Measurements from ENCODE around the gene CDK6.

Gene CDK6

GRCh38 chr7:92670204-92670851 lies 166.0 kb downstream of the CDK6 start:
- DNase-seq, result no peak

GRCh38 chr7:92669616-92670165 lies 166.7 kb downstream of the CDK6 start:
- DNase-seq, result no peak

DNA sequence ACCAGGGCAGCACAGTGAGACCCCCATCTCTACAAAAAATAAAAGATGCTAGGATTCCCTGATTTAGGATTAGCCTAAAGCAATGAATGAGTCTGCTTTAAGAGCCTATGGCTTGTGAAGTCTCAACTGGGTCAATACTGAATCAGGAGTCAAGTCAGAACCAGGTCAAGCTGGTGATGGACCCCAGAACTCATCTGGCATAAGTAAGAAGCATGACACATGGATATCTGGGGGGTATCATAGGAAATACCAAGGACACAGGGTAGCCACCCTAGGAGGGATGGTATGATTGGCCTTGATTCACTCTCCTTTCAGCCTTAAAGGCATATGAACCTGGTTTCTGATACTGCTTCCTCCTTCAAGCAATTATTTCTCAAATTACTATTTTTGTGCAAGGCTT lies 167.8 kb downstream of the CDK6 start:
- no peak for DNase-seq

GRCh38 chr7:92667816-92668535 lies 168.4 kb downstream of the CDK6 start:
- no peak for DNase-seq

GRCh38 chr7:92665926-92666325 lies 170.4 kb downstream of the CDK6 start:
- no peak for DNase-seq

- DNase-seq, result no peak
Measured at GRCh38 chr7:92661651-92662050, 174.7 kb downstream of the CDK6 start.

GRCh38 chr7:92658671-92659070 lies 177.7 kb downstream of the CDK6 start:
- no peak for DNase-seq

GRCh38 chr7:92657391-92657790 lies 179.0 kb downstream of the CDK6 start:
- DNase-seq, result no peak

- no peak for DNase-seq
Measured at GRCh38 chr7:92656121-92656520, 180.3 kb downstream of the CDK6 start.

- DNase-seq, result no peak
Measured at GRCh38 chr7:92655346-92655884, 181.0 kb downstream of the CDK6 start.

GRCh38 chr7:92653136-92653535 lies 183.2 kb downstream of the CDK6 start:
- no peak for DNase-seq

DNA sequence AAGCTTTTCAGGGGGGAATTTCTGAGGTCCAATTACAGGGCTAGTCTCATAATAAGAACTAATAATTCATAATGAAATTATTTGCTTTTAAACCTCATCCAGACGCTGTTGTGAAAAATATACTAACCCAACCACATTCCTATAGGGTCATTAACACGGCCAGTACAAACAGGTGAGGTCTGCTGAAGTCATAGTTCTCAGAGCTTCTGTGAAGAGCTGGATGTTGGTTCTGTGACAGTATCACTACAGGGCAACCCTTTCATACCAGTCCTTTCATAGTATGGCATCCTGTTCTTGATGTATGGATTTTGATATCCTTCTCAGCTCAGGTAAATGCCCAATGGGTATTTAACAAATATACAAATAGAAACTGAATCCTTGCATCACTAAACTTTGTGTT lies 183.8 kb downstream of the CDK6 start:
- no peak for DNase-seq

GRCh38 chr7:92650391-92650790 lies 186.0 kb downstream of the CDK6 start:
- no peak for DNase-seq

GRCh38 chr7:92648067-92648466 lies 188.3 kb downstream of the CDK6 start:
- no peak for DNase-seq

DNA sequence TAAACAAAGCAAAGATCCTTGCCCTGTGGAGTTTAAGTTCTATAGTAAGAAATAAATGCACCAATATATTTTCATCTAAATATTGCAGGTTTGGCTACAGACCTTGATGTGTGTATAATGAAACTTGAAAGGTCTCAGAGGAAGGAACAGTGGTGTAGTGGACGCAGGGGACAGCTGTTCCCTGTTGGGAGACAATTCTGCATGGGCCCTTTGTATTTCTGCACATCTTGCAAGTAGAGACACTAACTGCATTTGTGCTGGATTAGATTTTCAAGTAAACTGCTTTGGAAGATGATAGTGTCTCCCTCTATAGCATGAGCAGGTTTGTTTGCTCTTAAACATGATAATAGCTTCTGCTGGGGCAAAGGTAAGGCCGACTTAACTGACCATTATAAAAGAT lies 188.7 kb downstream of the CDK6 start:
- no peak for DNase-seq

DNA sequence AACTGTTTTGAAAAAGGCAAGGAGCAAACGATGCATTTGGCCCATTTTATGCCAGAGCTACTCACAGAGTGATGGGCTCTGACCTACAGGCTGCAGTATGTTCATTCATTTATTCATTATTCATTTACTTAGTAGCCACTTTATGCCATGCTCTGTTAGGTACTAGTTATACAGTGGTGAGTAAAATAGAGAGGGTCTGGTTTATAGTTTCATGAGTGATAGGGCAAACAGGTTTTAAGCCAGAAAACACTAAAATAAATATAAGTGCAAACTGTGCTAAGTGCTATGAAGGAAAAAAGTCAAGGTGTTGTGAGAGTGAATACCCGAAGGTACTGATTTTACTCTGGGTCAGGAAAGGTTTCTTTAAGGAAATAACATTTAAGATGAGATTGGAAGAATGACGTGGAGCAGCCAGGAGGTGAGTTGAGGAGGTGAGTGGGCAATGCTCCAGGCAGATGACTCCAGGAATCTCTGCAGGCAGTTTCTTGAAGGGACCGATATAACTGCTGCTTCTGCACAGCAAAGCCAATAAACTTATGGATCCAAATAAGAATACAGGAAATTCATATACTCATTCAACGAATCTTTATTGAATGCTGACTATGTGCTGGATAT lies 189.3 kb downstream of the CDK6 start:
- no peak for DNase-seq

GRCh38 chr7:92645114-92646061 lies 191.0 kb downstream of the CDK6 start:
- no peak for DNase-seq

DNA sequence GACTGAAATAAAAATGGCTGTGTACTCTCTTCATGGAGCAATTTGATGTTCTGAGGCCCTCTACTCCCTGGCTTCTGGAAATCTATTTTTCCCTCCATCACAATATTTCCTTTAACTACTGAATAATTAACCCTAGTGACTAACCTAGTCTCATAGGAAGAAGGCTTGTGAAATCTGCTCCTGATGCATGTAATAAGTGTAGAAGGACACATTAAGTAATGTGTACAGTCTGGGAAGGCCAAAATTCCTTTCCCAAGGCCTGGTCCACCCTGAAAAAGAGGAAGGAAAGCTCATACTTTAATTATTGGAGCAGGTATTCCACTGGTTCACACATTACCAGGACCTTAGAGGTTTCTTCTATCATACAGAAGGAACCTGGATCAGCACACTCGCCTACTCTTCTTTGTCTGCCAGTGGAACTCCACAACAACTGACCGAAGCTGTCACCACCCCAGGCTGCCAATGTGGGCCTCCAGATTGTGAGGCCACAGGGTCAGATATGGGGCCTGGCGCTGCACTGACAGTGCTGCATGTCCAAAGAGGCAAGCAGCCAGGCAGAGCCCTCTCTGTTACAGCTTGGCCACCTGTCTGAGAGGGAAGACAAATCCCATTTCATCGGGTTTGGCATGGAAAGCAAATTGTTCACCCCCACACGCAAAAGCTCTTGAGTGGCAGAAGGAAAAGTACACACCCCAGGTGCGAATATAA lies 191.8 kb downstream of the CDK6 start:
- DNase-seq, result no peak

DNA sequence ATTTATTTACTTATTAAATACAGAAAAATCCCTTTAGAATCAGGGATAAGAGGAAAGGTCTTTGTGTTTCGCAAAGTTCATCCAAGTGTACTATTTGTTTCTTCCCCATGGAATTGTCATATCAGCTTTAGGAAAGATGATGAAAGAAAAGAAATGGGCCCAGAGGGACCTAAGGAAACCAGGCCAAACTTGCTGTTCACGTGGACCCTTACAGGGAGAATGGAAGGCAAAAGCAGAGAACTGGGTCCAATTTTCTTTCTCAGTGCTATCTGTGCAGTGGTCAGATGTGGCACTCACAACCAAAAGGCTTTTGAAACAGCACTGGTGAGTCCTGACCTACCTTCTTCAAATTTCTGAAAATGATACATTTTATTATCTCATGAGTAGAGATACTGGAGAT lies 192.6 kb downstream of the CDK6 start:
- DNase-seq, result no peak

GRCh38 chr7:92641921-92642511 lies 194.4 kb downstream of the CDK6 start:
- peak; percentile 80 for DNase-seq

- no peak for DNase-seq
Measured at GRCh38 chr7:92639966-92640365, 196.4 kb downstream of the CDK6 start.
